ENCODE data around the gene DDA1.

- no peak for TF ChIP-seq ELK1 (IDR thresholded peaks at IDR 0.05; ENCODE audit: low read depth, low read length)
- TF ChIP-seq CTCF (IDR thresholded peaks at IDR 0.05): no peak
- TF ChIP-seq NR3C1 (IDR thresholded peaks at IDR 0.05): no peak
Observed at GRCh38 chr19:17296976-17297375, 12.4 kb upstream of the DDA1 start.

All from A549 (cell line).